GM21723 (cell line): ENCODE results near the gene LRP2.
"Not testable (repeated sequence)": the region's sequence is repeated elsewhere in the genome, so short reads cannot be mapped to it uniquely, and the experiment has no call there.

Experiments used
- ATAC-seq: cut with Tn5 transposase; IDR thresholded peaks from one replicate; pipeline ENCODE4 v1.9.1; 2021; ENCODE audit warnings: mild to moderate bottlenecking, moderate library complexity; ENCODE audit not compliant: unreplicated experiment

LRP2 gene

DNA sequence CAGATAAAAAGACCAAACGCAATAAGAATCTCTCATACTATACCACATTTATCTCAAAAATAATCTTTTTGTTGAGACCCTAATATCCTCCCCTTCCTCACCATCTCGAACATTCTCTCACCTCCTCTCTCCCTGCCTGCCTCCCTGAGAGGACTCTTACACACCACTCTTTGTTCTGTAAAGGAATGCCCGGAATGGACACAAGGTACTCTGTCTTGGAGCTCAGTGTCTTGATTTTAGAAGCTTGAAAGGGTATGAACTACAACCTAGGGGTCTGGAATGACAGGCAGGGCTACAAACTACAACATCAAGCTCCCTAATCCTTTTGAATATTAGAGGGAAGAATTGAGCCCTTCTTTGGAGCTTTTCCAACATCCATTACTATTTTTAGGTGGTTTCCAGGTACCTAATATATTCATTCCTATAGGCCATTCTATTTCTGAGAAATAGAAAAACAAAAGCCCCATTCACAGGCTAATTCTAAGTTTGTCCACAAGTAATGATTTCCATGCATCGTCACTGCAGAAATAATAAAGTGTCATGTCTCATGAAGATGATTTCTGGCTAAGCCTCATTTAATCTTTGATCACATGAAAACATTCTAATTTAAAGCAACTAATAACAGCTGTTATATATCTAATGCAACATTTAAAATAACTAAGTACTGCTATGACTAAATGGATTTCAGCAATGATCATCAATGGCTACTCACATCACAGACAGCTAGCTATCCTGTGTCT is 60.6 kb downstream of the LRP2 start:
- no peak for ATAC-seq

DNA sequence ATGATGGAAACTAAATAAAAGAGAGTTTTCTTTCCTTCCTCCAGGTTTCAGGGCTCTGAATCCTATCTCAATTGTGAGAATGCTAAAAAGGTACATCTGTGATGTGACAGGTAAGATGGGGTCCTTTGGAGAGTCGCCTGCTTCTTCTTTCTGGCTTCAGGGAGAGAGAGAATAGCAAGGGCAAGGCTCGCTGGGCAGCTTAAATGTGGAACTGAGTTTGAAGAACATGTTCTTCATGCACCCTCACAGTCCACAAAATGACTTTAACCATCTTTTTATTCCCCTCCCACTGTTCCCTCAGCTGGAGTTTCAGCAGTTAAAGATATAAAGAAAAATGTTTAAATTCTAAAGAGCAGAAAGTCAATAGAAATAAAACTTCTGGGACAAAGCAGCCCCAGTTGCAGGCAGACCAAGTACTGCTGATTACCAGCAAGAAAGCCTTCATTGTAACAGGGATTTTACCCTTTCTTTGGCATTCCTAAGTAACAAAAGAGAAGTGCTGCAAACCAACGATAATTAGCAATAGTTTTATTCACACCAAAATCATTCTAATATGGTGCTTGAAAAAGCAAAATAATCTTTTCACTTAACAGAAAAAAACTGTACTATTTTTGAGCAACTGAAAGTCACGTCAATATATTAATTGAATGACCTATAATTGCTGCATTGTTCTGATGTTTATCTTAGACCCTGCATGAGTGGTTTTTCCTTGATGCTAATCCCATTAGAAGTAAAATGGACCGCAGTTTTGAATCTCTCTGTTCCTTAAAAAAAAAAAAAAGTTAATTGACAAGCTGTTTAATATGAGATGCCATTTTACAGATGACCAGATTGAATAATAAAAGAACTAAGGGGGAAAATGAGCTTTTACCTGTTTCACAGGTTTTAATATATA is 61.5 kb downstream of the LRP2 start:
- no peak for ATAC-seq

DNA sequence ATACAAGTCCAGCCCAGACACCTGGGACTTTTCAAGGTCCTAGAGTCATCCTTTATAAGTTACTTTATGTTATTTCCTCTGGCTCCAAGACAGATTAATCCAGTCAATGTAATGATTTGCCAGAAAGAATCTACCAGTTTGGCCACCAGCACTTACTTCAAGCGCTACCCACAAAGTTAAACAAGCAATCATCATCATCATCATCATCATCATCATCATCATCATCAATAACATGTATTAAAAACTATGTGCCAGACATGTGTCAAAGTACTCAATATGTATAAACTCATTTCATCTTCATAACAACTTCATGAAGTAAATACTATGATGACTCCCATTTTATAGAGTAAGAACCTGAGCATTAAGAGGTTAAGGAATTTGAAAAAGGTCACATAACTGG is 64.3 kb downstream of the LRP2 start:
- ATAC-seq, result no peak

DNA sequence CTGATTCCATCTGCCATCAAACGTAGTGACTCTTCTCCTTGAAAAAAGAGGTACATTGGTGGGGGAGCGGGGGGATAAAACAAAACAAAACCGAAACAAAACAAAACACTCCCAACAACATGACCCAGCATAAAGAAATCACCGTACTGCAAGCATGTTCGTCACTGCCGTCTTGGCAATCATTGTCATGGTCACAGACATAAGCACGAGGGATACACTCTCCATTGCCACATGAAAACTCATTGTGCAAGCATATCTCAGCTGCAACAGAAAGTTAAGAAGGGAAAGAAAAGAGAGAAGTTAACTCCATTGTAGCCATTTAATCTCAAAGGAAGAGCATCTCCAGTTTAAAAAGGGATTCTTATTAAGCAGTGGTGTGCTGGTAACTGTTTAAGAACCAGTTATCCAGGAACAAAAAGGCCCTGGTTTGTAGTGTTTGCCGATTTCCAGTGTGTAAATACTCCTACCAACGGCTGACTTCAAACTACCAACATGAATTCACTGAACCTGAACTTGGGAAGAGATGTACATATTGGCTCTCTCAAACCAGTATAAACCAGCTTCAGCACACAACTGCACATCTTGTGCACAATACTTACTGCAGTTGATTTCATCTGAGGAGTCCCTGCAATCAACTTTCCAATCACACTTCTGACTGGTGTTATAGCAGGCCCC is 68.2 kb downstream of the LRP2 start:
- ATAC-seq, result no peak

DNA sequence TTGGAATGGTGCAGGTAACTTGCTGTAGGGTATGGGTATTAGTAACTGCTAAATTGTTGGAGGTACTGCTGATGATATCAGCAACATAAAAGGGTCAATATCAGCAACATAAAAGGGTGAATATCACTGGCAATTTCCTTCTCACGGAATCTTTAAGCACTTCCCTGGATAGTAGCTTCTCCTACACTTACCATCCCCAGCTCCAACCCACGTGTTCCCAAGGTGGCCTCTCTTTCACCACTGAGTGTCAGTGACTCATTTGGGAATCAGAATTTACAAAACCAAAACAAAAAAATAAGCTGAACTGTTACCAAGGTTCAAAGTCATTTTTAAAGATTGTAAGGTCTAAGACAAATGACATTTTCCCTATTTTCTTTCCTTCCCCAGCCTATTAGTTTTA is 70.8 kb downstream of the LRP2 start:
- ATAC-seq, result no peak

DNA sequence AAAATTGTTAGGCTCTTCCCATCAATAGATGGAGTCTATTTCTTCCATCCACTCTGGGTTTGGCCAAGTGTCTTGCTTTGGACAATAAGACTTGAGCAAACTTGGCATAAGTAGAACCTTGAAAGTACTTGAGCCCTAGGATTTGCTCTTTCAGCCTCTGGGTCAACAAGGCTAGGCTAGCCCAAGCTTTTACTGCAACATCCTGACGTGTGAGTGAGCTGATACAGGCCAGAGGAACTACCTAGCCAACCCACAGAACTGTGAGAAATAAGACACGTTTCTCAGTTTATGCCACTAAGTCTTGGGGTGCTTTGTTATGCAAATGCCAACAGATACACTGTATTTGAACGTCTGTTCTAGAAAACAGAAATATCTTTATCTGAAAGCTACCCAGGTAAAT is 71.9 kb downstream of the LRP2 start:
- ATAC-seq, result no peak

DNA sequence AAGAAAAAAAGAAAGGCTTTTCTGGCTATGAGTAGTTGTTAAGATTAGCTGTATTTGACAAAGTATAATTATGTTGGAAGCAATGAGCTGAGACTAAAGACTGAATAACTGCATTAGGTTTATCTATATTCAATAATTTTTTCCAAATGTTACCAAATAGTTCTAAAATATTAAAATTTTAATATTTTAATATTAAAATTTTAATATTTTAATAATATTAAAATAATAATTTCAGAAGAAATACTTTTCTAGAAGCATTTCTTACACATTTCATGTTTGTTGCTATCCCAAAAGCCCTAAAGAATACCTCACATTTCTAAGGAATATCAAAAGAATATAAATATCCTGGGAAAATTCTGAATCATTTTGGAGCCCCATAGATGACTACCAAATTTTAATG is 74.7 kb downstream of the LRP2 start:
- ATAC-seq, result no peak

DNA sequence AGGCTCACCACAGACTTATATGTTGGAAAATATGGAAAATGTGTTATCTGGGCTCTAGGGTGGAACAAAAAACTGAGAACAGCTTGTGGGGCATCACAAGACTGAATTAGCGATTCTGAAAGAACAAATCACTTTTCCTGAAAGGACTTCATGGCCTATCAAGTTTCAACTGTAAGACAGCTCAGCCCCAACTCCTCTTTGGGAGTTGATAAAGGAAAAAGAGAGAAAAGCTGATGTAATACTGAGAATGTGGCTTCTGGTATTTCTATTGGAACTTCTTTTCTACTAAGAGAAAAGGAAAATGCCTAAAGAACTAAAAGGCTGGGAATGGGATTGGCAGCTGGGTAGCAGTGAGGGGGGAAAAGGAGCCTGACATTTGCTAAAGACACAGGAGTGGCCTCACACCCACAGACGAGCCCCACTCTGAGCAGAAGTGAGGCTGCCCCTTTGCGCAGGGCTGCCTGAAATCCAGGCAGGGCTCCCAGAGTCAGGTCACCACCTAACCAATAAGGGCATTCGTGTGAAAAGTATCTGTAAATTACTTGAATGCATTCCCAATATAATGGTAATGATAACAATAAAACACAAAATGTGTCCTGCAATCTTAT is 75.6 kb downstream of the LRP2 start:
- no peak for ATAC-seq

DNA sequence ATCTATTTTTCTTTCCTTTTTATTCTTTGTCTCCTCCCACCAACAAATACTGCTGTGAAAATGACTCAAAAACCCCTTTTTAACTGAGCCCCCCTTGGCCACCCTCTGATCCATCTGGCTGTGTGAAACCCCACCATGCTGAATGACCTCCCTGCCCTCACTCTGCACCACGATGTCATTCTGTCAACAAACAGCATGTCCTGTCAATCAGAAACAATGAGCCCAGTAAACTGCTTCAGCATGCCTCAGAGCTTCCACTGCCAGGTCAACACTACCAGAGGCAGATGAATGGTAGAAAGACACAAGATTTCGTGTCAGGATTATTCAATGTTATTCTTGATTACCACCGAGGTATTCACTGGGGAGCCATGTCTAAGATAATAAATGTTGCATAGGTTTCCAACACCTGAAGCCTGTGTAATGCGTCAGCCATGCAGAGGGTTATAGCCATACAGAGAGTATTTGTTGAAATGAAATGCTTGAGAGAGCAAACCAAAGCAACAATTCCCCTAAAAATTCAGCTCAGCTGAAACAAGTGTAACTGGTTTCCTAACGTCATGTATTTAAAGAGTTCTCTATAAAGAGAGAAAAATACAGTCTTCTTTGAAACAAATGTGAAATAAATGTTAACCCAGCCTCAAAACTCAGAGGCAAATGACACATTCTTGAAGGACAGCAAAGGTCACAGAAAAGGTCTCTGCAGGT is 76.7 kb downstream of the LRP2 start:
- no peak for ATAC-seq

DNA sequence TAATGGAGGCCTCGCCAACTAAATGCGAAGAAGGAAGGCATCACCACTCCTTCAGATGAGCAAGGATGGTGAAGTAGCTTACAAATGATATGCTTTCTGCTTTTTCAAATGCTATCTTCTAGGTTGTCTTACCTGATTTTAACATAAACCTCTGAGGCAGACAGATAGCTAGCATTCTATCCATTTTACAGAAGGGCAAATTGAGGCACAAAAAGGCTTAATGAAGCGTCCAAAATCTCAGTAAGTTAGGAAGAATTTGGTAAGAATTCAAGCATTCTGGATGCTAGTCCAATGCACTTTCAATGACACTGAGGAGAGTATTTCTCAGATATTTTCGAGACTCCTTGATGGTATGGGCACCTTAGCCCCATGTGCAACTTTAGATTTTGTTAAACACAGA is 81.8 kb downstream of the LRP2 start:
- no peak for ATAC-seq

DNA sequence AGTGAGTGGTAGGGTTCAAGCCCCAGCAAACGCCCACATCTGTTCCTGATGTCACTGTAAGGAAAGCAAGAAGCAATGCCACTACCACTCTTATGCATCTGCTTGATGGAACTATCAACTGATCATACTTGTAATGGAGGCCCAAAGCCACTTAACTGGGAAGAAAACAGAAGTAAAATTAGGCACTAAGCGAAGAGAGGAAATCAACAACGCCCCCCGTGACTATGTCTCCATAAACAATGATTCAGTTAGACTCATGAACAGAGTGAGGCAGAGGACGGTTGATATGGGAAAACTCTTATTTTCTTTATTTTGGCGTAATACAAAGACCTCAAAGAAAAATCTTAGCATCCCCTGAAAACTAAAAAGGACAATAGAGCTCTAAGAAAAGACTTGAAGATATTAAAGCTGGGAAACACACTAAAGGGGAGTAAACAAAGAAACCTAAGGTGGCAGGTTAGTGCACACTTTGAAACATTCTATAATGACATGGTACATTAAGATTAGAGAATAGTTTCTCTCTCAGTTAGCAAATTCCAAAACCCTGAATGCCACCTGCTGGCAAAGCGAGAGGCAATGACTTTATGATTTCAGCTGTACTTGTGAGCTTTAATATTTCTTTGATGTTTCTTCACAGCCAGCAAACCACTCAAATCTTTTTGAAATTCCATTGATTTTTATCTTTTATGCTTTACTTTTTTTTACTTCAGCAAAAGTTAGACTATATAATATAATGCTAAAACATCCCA is 86.5 kb downstream of the LRP2 start:
- no peak for ATAC-seq

DNA sequence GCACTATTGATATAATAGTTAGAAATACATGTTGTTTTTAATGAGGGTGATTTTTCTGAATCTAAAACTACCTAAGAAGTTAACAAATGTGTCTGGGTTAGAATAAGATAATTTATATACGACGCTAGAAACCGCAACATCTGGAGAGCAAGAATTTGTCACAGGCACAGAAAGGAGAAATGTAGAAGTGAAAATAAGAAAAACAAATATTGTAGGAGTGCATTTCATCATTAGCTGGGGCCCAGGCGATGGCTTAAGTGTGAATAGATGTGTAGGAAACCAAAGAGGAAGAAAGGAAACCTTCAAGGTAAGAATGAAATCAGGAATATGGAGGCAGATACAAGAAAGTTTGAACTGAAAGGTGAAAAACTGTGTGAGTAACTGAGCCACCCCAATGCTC is 90.3 kb downstream of the LRP2 start:
- ATAC-seq, result no peak

DNA sequence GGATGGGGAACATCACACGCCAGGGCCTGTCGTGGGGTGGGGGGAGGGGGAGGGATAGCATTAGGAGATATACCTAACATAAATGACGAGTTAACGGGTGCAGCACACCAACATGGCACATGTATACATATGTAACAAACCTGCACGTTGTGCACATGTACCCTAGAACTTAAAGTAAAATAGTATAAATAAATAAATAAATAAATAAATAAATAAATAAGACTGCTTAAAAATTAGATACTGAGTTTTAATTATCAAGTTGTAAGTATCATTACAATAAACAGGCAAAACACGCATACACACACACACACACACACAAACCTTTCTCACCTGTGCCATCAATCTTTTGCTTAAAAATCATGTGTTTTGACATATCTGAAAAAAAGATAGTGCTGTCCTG is 91.8 kb downstream of the LRP2 start:
- ATAC-seq, result not testable (repeated sequence)

DNA sequence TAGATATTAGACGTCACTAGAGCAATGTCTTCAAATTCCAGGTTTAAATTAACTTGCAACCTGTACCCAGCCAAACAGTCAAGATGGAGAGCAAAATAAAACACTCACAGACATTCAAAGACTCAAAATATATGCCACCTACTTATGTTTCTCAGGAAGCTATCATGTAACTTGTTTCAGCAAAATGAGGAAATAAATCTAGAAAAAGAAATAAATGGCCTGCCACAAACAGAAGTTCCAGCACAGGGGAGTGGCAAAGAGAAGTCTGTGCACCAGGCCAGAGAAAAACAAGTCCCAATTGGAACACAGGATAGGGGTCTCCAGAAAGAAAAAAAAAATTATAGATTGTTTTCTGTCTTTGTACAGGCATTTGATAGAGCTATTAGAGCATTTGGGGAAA is 96.7 kb downstream of the LRP2 start:
- no peak for ATAC-seq

DNA sequence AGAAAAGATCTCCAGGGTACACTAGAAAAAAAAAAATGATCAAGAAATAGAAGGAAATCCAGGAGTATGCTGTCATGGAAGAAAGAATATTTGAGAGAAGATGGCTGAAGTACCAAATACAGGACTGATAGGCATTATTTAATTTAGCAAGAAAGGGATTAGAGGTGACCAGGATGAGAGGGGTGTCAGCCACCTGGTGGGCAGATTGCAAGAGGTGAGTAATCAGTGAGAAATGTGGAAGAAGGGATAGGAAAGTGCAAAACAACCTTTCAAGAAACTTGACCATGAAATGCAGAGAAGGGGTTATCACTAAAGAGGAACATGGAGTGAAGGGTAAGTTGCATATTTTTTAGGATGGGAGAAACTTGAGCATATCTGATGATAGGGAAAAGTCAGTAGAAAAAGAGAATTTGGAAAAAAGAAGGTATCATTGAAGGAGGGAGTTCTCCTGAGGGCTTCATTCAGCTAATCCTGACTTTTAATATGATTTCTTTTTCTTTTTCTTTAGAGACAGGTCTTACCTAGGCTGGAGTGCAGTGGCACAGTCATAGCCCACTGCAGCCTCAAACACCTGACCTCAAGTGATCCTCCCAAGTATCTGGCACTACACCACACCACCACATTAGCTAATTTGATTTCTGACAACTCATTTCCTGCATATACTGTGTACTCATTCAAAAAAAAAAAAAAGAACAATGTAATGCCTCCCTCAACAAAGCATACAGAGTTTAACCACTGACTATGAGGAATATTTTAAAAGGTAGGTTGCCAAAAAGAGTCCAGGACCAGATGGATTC is 101.3 kb downstream of the LRP2 start:
- ATAC-seq, result no peak

DNA sequence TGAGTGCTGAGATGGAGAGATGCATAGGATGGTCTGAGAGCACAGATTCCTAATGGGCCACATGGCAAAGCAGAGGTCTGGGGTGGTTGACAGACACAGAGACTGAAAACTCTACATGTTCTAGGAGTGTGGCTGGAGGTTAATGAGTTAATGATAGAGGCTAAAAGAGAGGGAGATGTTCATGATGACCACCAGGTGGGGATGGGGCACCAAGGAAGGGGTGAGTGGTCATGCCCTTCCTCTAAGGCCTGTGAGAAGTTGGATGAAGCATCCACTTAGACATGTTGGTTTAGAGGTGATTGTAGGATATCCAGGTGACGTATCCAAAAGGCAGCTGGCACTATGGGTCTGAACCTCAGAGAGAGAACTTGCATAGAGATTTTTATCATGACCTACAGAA is 102.1 kb downstream of the LRP2 start:
- no peak for ATAC-seq

DNA sequence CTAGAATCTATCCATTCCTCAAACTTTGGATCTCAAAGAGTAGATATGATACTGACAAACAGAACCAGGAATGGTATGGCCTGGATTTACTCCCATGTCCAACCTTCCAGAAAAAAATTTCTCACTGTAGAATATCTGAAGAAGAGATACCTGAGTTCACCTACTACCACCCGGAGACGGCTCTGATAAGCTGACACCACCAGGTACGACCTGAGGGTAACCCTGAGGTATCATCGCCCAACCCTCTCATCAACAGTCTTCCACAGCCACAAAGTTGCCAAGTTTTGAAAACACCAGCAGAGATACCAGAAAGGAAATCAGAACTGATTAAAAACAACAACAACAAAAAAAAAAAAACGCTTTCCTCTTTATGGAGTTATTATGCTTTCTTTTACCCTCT is 102.9 kb downstream of the LRP2 start:
- ATAC-seq, result no peak

DNA sequence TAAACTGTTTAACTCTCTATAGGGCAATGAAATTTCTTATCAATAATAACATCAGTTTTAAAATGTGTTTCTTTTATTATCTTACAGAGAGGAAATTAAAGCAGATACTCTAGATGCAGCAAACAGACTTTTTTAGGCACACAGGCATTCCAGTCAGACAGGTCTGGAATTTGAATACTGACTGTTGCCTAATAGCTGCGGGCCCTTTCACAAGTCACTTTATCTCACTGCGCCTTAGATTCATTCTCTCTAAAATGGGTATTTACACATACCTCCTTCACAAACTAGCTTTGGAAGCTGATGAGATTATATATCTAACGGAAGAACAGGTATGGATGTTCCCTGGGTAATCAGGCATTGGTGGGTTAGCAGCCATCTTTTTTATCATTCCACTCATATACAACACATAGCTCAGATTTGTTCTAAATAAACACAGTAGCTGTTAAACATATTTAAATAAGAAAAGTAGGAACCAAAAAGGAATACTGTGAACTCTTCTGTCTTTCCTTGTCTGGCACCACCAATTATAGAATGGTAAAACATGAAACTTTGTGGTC is 104.2 kb downstream of the LRP2 start:
- ATAC-seq, result no peak

DNA sequence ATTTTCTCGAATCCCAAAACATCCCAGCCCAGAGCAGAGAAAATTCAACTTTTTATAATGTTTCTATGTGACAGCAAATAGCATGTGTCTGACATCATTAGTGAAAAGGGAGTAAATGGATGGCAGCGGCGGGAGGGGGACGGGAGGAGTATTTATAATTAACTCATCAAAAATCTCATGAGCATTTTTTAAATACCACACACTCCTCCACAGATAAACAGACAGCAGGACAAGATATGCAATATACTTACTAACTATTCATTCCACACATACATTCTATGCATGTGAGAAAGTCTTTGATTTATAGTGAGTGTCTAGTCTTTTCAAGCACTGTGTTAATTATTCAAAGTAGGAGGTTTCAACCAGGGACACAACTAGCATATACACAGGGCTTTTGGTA is 107.6 kb downstream of the LRP2 start:
- no peak for ATAC-seq
